ENCODE results near the gene LPAR6. TPM values are rescaled to one million over a fixed set of nuclear protein-coding genes. Genes with fewer than 3 reads are reported as not detected.
"Not testable (repeated sequence)": the region's sequence is repeated elsewhere in the genome, so short reads cannot be mapped to it uniquely, and the experiment has no call there.

Gene LPAR6
- total and polyA plus RNA-seq, 2 experiments from 2014 or later, result 6.6 to 8.1 TPM

DNA sequence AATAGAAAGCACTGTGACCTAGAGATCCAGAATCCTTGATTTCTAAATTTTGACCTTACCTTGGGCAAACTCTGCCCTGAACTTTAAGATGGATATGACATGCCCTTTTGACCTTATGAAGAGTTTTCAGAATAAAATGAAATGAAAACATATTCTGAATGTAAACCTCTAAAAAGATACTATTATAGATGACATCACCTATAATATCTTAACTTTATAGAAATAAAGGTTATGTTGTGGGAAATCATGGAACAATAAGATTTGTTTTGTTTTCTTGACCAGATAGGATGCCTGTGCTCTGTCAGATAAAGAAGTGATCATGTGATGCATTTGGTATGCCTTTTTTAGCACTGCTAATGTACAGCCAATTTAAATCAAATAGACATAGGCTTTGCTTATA is 13.1 kb upstream of the LPAR6 start:
- TF ChIP-seq EZH2phosphoT487 (IDR thresholded peaks at IDR 0.05; ENCODE audit: insufficient read depth, low read depth) (no peak), EZH2 (IDR thresholded peaks at IDR 0.05; ENCODE audit: insufficient read depth, poor library complexity, severe bottlenecking) (no peak)
- Histone ChIP-seq H3K4me3 (no peak overlapping the region), H3F3A (ENCODE audit: insufficient read depth) (peaks cover 54% of the 10 kb centered on the region)

DNA sequence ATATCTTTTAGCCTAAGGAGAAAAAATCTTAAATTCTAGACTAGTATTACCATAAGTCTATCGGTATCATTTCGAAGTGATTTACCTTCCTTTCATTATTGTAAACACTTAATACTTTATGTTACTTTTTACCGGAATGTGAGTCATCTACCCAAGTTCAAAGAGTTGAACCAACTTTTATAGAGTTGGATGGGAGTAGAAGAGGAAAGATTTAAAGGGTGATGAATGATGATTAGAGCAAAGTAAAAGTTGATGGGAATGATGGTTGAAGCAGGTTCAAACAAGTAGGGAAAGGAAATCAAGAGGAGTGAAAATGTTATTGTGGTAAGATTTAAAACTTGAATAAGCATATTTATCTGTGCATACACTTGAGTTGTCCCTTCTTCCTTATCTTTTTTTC is 11.3 kb upstream of the LPAR6 start:
- no peak overlapping the region for H3K4me2 ChIP-seq (ENCODE audit: unreplicated experiment)
- no peak overlapping the region for H3K27ac ChIP-seq
- no peaks in the 10 kb centered on the region for H3K9me2 ChIP-seq (ENCODE audit: insufficient read depth)
- no peaks in the 10 kb centered on the region for H3K79me2 ChIP-seq (ENCODE audit: insufficient read depth)
- H3F3A ChIP-seq (ENCODE audit: insufficient read depth), result peaks cover 46% of the 10 kb centered on the region
- H3K9ac ChIP-seq, result no peak overlapping the region
- H3K4me1 ChIP-seq (ENCODE audit: insufficient read depth), result no peaks in the 10 kb centered on the region
- 82 to 89% methylated on average over 3 of the region's 3 CpGs for WGBS, 2 experiments (ENCODE audit: low coverage in 1 of 2, low lambda C conversion rate in 2 of 2, missing lambda C conversion rate in 2 of 2)
- no peaks in the 10 kb centered on the region for H3K9me3 ChIP-seq (ENCODE audit: low read depth)
- H3K36me3 ChIP-seq (ENCODE audit: low read depth), result no peaks in the 10 kb centered on the region
- H2AFZ ChIP-seq, result no peak overlapping the region
- no peaks in the 10 kb centered on the region for H3K27me3 ChIP-seq (replicated peaks; ENCODE audit: insufficient read depth)
- H3K4me3 ChIP-seq, result no peak overlapping the region
- in situ Hi-C loops (cut with MboI), result no loop called here
- DNase-seq, result no peak
- H4K20me1 ChIP-seq (ENCODE audit: insufficient read depth), result no peaks in the 10 kb centered on the region
- TF ChIP-seq EZH2 (IDR thresholded peaks at IDR 0.05; ENCODE audit: insufficient read depth, poor library complexity, severe bottlenecking) (no peak), EZH2phosphoT487 (IDR thresholded peaks at IDR 0.05; ENCODE audit: insufficient read depth, low read depth) (no peak)

More for the DNA sequence above, 13.1 kb upstream of the LPAR6 start:
- Histone ChIP-seq H4K20me1 (ENCODE audit: insufficient read depth) (no peaks in the 10 kb centered on the region), H3K4me1 (ENCODE audit: insufficient read depth) (peaks cover 2% of the 10 kb centered on the region), H2AFZ (no peak overlapping the region), H3K4me2 (ENCODE audit: unreplicated experiment) (no peak overlapping the region), H3K9me3 (ENCODE audit: low read depth) (no peaks in the 10 kb centered on the region), H3K27me3 (replicated peaks; ENCODE audit: insufficient read depth) (no peaks in the 10 kb centered on the region), H3K9ac (no peak overlapping the region), H3K9me2 (ENCODE audit: insufficient read depth) (no peaks in the 10 kb centered on the region), H3K79me2 (ENCODE audit: insufficient read depth) (peaks cover 8% of the 10 kb centered on the region; the same call in 1 of the 2 replicates), H3K27ac (no peak overlapping the region), H3K36me3 (ENCODE audit: low read depth) (no peaks in the 10 kb centered on the region)
- in situ Hi-C loops (cut with MboI), result no loop called here
- DNase-seq, result no peak

DNA sequence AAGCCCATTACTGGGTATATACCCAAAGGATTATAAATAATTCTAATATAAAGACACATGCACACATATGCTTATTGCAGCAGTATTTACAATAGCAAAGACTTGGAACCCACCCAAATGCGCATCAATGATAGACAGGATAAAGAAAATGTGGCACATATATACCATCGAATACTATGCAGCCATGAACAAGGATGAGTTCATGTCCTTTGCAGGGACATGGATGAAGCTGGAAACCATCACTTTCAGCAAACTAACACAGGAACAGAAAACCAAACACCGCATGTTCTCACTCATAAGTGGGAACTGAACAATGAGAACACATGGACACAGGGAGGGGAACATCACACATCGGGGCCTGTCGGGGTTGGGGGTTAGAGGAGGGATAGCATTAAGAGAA is 9.1 kb upstream of the LPAR6 start:
- H3K27ac ChIP-seq; H3K4me2 ChIP-seq (ENCODE audit: unreplicated experiment); H3K79me2 ChIP-seq (ENCODE audit: insufficient read depth); H3K27me3 ChIP-seq (replicated peaks; ENCODE audit: insufficient read depth); H3K9me2 ChIP-seq (ENCODE audit: insufficient read depth); in situ Hi-C loops (cut with MboI); H3K9me3 ChIP-seq (ENCODE audit: low read depth); H4K20me1 ChIP-seq (ENCODE audit: insufficient read depth); H3K9ac ChIP-seq; H3K4me1 ChIP-seq (ENCODE audit: insufficient read depth); DNase-seq; H3K36me3 ChIP-seq (ENCODE audit: low read depth); H3K4me3 ChIP-seq; H2AFZ ChIP-seq: not testable (repeated sequence)
- WGBS, 2 experiments (ENCODE audit: low coverage in 1 of 2, low lambda C conversion rate in 2 of 2, missing lambda C conversion rate in 2 of 2), result 94 to 95% methylated on average over 5 of the region's 5 CpGs
- peaks cover 35% of the 10 kb centered on the region for H3F3A ChIP-seq (ENCODE audit: insufficient read depth)

DNA sequence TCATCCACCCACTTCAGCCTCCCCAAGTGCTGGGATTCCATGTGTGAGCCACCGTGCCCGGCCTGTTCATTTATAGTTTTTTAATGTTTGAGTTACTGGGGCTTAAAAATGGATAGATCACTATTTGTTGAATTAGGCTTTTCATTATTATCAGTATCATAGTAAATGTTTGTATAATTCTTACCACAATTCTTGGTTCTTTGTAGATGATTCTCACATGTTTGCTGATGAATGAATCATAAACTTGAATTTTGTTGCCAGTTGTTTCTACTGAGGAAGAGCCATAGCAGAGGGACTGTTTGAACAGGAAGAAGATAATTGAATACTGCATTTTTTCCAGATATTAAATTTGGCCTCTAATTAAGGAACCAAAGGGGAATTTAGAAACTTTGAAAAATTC is 2.6 kb upstream of the LPAR6 start:
- Histone ChIP-seq H3K9ac (no peak overlapping the region), H3K4me1 (ENCODE audit: insufficient read depth) (peaks cover 5% of the 10 kb centered on the region; the same call in 1 of the 2 replicates), H3K9me3 (ENCODE audit: low read depth) (no peaks in the 10 kb centered on the region), H3K27me3 (replicated peaks; ENCODE audit: insufficient read depth) (no peaks in the 10 kb centered on the region), H3K9me2 (ENCODE audit: insufficient read depth) (no peaks in the 10 kb centered on the region), H3K4me3 (no peak overlapping the region), H4K20me1 (ENCODE audit: insufficient read depth) (no peaks in the 10 kb centered on the region), H2AFZ (no peak overlapping the region), H3K4me2 (ENCODE audit: unreplicated experiment) (no peak overlapping the region), H3K79me2 (ENCODE audit: insufficient read depth) (peaks cover 46% of the 10 kb centered on the region), H3K27ac (no peak overlapping the region), H3F3A (ENCODE audit: insufficient read depth) (peaks cover 16% of the 10 kb centered on the region; the same call in 1 of the 2 replicates), H3K36me3 (ENCODE audit: low read depth) (peaks cover 4% of the 10 kb centered on the region; the same call in 1 of the 2 replicates)
- in situ Hi-C loops (cut with MboI), result no loop called here
- TF ChIP-seq EZH2 (IDR thresholded peaks at IDR 0.05; ENCODE audit: insufficient read depth, poor library complexity, severe bottlenecking) (no peak), EZH2phosphoT487 (IDR thresholded peaks at IDR 0.05; ENCODE audit: insufficient read depth, low read depth) (no peak)
- DNase-seq, result no peak
- WGBS, 2 experiments (ENCODE audit: low coverage in 1 of 2, low lambda C conversion rate in 2 of 2, missing lambda C conversion rate in 2 of 2), result 96 to 98% methylated on average over 2 of the region's 2 CpGs

DNA sequence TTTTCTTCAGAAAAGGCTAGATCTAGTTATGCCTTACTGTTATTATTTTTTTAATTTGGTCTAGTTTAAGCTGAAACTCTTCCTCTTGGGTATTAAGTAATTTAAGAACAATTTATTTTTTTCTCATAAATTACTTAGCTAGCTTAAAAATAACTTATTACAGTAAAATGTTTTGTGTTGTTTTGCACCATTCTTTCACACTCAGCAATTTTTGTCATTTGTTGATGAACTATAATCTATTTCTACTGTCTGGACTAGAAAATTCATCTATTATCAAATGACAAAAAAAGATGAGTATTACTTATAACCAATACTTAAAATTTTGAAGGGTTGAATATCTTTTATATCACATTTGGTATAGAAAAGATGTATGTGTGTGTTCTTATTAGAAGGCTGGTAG is 1.6 kb upstream of the LPAR6 start:
- no peaks in the 10 kb centered on the region for H4K20me1 ChIP-seq (ENCODE audit: insufficient read depth)

More for the DNA sequence above, 1.6 kb upstream of the LPAR6 start:
- Histone ChIP-seq H3K4me3 (no peak overlapping the region), H3K9ac (no peak overlapping the region), H3K79me2 (ENCODE audit: insufficient read depth) (peaks cover 56% of the 10 kb centered on the region), H3F3A (ENCODE audit: insufficient read depth) (peaks cover 16% of the 10 kb centered on the region; the same call in 1 of the 2 replicates), H3K4me2 (ENCODE audit: unreplicated experiment) (no peak overlapping the region), H2AFZ (no peak overlapping the region), H3K4me1 (ENCODE audit: insufficient read depth) (peaks cover 5% of the 10 kb centered on the region; the same call in 1 of the 2 replicates), H3K9me2 (ENCODE audit: insufficient read depth) (no peaks in the 10 kb centered on the region), H3K27ac (no peak overlapping the region), H3K9me3 (ENCODE audit: low read depth) (no peaks in the 10 kb centered on the region), H3K36me3 (ENCODE audit: low read depth) (peaks cover 4% of the 10 kb centered on the region; the same call in 1 of the 2 replicates), H3K27me3 (replicated peaks; ENCODE audit: insufficient read depth) (no peaks in the 10 kb centered on the region)
- TF ChIP-seq EZH2phosphoT487 (IDR thresholded peaks at IDR 0.05; ENCODE audit: insufficient read depth, low read depth) (no peak), EZH2 (IDR thresholded peaks at IDR 0.05; ENCODE audit: insufficient read depth, poor library complexity, severe bottlenecking) (no peak)
- no peak for DNase-seq
- in situ Hi-C loops (cut with MboI), result no loop called here

Measured in GM23248 (cell line).